NB4 (cell line): ENCODE data around the gene AZU1.

Experiments used
- DNase-seq: peaks from one replicate; pipeline ENCODE4 v3.0.0; 2010; ENCODE audit warnings: low read depth
- H3K4me3 ChIP-seq: one replicate; pipeline ENCODE4 v1.5.1; 2011; ENCODE audit warnings: mild to moderate bottlenecking, low read depth, low read length, moderate library complexity
- CTCF ChIP-seq: IDR thresholded peaks from one replicate; pipeline ENCODE4 v1.5.1; 2012; ENCODE audit warnings: low read depth, low read length
- MAX ChIP-seq: IDR thresholded peaks from 2 replicates; pipeline ENCODE4 v1.6.1; 2011; ENCODE audit warnings: low read depth, low read length
- MYC ChIP-seq: IDR thresholded peaks from 2 replicates; pipeline ENCODE4 v1.6.1; 2011; ENCODE audit warnings: low read depth, low read length
- POLR2A ChIP-seq: IDR thresholded peaks from 2 replicates; pipeline ENCODE4 v1.6.1; 2011; ENCODE audit warnings: mild to moderate bottlenecking; ENCODE audit not compliant: insufficient read length; ENCODE audit errors: extremely low read depth

AZU1 gene

GRCh38 chr19:808423-808775 lies 19.2 kb upstream of the AZU1 start:
- TF ChIP-seq CTCF, result no peak
- TF ChIP-seq MYC, result no peak
- no peak for TF ChIP-seq MAX
- TF ChIP-seq POLR2A, result no peak
- no peak for DNase-seq
- no peak overlapping the region for H3K4me3 ChIP-seq

DNA sequence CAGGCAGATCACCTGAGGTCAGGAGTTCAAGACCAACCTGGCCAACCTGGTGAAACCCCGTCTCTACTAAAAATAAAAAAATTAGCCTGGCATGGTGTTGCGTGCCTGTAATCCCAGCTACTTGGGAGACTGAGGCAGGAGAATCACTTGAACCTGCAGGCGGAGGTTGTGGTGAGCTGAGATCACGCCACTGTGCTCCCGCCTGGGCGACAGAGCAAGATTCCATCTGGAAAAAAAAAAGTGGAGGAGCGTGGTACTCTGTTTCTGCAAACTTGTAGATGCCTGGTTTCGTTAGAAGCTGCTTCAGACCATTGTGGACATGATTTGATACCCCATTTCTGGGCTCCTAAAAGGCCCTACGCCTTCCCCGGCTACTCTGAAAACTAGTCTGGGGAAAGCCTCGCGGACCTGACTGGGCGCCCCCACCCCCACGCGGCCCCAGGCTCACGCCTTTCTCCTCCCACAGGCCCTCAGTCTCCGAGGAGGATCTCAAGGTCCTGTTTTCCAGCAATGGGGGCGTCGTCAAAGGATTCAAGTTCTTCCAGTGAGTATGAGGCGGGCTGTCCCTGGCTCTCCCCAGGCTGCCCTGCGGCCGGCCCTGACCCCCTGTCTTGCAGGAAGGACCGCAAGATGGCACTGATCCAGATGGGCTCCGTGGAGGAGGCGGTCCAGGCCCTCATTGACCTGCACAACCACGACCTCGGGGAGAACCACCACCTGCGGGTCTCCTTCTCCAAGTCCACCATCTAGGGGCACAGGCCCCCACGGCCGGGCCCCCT lies 17.4 kb upstream of the AZU1 start:
- H3K4me3 ChIP-seq, result no peak overlapping the region
- peak; percentile 43 for DNase-seq
- TF ChIP-seq POLR2A (no peak), MYC (no peak), CTCF (no peak), MAX (no peak)

GRCh38 chr19:810883-811489 lies 16.7 kb upstream of the AZU1 start:
- no peak overlapping the region for H3K4me3 ChIP-seq
- no peak for TF ChIP-seq POLR2A
- no peak for TF ChIP-seq MAX
- TF ChIP-seq MYC, result no peak
- TF ChIP-seq CTCF, result no peak
- DNase-seq, result peak; percentile 45

DNA sequence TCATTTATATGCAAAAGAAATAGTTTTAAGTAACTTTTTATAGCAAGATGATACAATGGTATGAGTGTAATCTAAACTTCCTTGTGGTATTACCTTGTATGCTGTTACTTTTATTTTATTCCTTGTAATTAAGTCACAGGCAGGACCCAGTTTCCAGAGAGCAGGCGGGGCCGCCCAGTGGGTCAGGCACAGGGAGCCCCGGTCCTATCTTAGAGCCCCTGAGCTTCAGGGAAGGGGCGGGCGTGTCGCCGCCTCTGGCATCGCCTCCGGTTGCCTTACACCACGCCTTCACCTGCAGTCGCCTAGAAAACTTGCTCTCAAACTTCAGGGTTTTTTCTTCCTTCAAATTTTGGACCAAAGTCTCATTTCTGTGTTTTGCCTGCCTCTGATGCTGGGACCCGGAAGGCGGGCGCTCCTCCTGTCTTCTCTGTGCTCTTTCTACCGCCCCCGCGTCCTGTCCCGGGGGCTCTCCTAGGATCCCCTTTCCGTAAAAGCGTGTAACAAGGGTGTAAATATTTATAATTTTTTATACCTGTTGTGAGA lies 16.1 kb upstream of the AZU1 start:
- no peak overlapping the region for H3K4me3 ChIP-seq
- DNase-seq, result peak; percentile 41
- no peak for TF ChIP-seq POLR2A
- TF ChIP-seq CTCF, result no peak
- no peak for TF ChIP-seq MYC
- no peak for TF ChIP-seq MAX

- H3K4me3 ChIP-seq, result no peak overlapping the region
- peak; percentile 48 for DNase-seq
- TF ChIP-seq MYC (no peak), POLR2A (no peak), CTCF (no peak), MAX (no peak)
Measured at GRCh38 chr19:812049-812746, 15.4 kb upstream of the AZU1 start.
